Measurements from ENCODE around the gene NUP43.

The NUP43 gene

GRCh38 chr6:149699150-149699549 is 47.2 kb downstream of the NUP43 start:
- in situ Hi-C loops (cut with MboI; ENCODE audit: low sequenced_read_pairs, unreplicated experiment) = no loop called here
- DNase-seq (ENCODE audit: low spot score) = no peak

GRCh38 chr6:149698175-149698574 is 48.2 kb downstream of the NUP43 start:
- DNase-seq (ENCODE audit: low spot score) = no peak
- in situ Hi-C loops (cut with MboI; ENCODE audit: low sequenced_read_pairs, unreplicated experiment) = no loop called here
- no peak for TF ChIP-seq CTCF (IDR thresholded peaks at IDR 0.05; ENCODE audit: borderline replicate concordance, control extremely low read depth, extremely low read depth, insufficient read depth, missing control alignments)

More at GRCh38 chr6:149699150-149699549, 47.2 kb downstream of the NUP43 start:
- no peak for TF ChIP-seq CTCF (IDR thresholded peaks at IDR 0.05; ENCODE audit: borderline replicate concordance, control extremely low read depth, extremely low read depth, insufficient read depth, missing control alignments)

DNA sequence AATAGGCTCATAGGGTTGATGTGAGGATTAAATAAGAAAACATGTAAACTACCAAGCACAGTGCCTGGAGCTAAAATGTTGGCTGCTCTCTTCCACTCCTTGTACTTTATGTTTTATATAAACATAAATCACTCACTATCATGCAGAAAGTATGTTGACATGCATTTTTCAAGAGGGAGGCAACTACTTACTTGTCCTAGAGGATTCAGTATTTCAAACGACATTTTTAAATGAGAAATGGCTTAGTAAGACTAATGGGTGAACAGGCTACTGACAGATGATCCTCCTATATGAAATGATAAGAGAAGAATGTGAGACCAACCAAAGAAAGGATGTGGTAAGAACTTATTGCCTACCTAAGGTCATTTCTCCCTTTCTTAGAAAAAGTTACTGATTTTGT is 49.4 kb downstream of the NUP43 start:
- no peak for DNase-seq (ENCODE audit: low spot score)
- no peak for TF ChIP-seq CTCF (IDR thresholded peaks at IDR 0.05; ENCODE audit: borderline replicate concordance, control extremely low read depth, extremely low read depth, insufficient read depth, missing control alignments)
- in situ Hi-C loops (cut with MboI; ENCODE audit: low sequenced_read_pairs, unreplicated experiment) = no loop called here

DNA sequence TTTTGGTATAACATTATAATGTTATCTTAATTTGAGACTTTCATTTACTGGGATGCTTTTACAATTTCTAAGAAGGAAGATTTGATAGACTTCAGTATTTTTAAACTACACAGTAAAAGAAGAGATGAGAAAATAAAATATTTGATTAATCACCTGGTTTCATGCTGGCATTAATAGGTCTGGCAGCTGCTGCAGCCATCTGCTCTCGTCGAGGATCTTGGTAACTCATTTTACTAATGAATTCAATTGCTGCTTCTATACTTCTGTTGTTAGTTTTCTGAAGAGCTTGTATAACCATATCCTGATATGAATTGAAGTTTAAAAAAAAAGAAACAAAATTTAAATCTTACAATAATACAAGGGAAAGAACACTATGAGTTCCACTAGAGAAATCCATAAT is 51.4 kb downstream of the NUP43 start:
- DNase-seq (ENCODE audit: low spot score) = no peak
- TF ChIP-seq CTCF (IDR thresholded peaks at IDR 0.05; ENCODE audit: borderline replicate concordance, control extremely low read depth, extremely low read depth, insufficient read depth, missing control alignments) = no peak
- in situ Hi-C loops (cut with MboI; ENCODE audit: low sequenced_read_pairs, unreplicated experiment) = no loop called here

GRCh38 chr6:149691201-149691600 is 55.1 kb downstream of the NUP43 start:
- no peak for TF ChIP-seq CTCF (IDR thresholded peaks at IDR 0.05; ENCODE audit: borderline replicate concordance, control extremely low read depth, extremely low read depth, insufficient read depth, missing control alignments)
- in situ Hi-C loops (cut with MboI; ENCODE audit: low sequenced_read_pairs, unreplicated experiment) = no loop called here
- no peak for DNase-seq (ENCODE audit: low spot score)

DNA sequence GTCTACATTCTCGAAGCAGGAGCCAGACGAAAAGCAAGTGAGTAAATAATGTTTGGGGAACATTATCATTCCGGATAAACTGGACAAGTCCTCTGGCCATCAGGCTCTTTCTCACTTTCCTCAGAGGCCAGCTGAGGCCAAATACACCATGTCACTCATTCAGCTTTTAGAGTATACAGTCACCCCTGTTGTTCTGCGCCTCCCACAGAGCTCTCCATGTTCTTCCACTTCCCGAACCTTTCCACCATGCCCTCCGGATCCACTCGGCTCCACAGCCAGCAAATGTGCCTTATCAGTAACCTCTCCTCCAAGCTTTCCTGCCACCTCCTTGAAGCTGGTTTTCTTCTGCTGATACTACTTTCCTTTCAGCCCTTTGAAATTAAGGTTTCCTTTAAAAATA is 60.1 kb downstream of the NUP43 start:
- in situ Hi-C loops (cut with MboI; ENCODE audit: low sequenced_read_pairs, unreplicated experiment) = no loop called here
- TF ChIP-seq CTCF (IDR thresholded peaks at IDR 0.05; ENCODE audit: borderline replicate concordance, control extremely low read depth, extremely low read depth, insufficient read depth, missing control alignments) = no peak
- DNase-seq (ENCODE audit: low spot score) = no peak
